ENCODE measurements around the gene PRKG1.
"Not testable (repeated sequence)": the region's sequence is repeated elsewhere in the genome, so short reads cannot be mapped to it uniquely, and the experiment has no call there.

PRKG1 gene

DNA sequence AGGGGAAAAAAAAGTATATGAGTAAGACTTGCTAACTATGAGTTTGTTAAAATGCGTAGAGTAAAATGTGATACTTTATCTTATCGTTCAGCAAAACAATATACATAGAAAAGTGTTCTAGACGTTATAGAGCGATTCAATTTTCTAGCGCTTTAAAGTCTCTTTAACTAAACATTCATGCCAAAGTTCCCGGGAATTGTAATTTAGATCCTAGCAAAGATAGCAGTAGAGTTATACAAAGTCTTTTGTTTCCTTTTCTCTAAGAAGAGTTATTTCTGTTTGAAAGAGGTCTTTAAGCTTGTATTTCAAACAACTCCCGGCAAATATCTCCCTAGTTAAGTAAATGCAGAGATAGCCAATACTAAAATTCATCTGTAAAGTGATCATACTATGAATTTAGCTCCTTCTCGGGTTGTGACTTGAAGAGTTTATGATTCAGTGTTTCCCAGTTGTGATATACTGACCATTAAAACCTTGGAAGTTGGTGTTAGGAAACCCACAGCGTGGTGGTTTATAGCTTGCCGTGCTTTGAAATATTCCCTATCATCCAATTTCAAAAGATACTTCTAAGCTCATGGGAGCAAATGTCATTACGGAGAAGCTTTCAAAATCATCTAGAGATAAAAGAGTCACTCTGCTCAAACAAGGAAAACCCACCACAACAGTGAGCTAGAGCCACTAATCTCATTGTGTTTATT lies 453.4 kb downstream of the PRKG1 start:
- FAIRE-seq (no peak), DNase-seq (ENCODE audit: extremely low spot score, insufficient read length, low read depth) (no peak)

DNA sequence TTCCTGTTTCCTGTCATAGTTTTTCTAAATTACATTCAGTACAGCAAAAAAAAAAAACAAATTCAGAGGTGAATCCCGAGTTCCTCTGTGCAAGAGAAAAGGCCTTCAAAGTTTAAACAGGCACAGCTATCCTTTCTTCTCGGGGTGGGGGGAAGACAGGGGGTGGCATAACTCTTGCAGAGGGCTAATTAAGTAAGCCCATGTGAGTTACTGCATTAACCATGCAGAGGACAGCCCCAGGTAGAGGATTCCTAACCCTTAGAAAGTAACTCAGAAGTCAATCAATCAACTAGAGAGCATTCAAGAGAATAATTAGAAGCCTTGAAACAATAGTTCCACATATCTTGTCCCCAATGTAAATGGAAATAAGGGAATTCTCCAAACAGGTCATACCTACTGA lies 454.2 kb downstream of the PRKG1 start:
- DNase-seq (ENCODE audit: extremely low spot score, insufficient read length, low read depth) (no peak), FAIRE-seq (no peak)

DNA sequence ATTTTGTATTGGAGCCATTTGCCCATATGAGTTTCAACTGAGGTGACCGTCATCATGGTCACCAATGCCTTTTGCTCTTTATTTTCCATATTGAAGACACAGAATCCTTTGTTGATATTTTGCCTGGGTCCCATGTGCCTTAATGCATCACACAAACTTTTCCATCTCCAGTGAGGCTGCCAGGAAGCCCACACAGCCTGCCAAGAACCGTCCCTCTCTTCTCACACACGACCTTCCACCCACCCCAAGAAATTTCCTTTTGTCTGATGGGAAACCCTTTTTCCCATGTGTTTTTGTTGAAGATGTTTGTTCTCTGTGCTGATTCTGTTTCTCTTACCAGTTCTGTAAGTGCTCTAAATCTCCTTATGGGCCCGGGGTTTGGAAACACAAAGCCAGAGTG lies 456.3 kb downstream of the PRKG1 start:
- no peak for FAIRE-seq
- no peak for DNase-seq (ENCODE audit: extremely low spot score, insufficient read length, low read depth)

DNA sequence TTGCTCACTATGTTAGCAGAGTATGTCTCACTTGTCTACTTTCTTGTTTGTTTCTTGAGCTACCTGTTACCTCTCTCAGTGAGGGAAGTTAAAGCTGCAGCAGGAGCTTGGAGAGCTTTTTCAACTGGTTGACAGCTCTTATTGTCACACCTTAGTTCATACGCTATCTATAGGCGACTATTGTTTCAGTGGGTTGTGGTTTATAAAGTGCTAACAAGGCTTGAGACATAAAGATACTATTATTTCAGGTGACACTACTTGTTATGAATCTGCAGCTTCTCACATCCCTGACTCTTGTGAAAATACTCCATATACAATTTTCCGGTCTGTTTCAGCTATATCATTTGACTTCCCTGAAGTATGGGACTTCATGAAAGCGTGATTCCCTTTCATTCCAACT lies 457.8 kb downstream of the PRKG1 start:
- DNase-seq (ENCODE audit: extremely low spot score, insufficient read length, low read depth) (no peak), FAIRE-seq (no peak)

DNA sequence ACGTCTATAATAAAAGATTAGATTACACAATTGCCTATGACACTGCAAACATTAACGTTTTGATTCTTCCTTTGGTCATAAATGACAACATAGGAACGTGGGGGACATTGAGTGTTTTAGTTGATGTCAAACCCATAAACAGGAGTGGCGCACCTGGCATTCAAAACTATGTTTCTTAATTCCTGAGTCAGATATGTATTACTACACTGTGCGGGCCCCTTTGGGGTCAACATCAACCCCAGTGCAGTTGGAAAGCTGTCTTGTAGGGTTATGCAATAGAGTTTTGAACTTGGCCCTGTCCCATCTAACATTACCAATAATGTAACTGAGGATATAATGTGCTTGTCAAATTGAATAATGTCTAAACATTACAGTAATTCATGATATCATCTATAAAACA lies 468.6 kb downstream of the PRKG1 start:
- FAIRE-seq (no peak), DNase-seq (ENCODE audit: extremely low spot score, insufficient read length, low read depth) (no peak)

DNA sequence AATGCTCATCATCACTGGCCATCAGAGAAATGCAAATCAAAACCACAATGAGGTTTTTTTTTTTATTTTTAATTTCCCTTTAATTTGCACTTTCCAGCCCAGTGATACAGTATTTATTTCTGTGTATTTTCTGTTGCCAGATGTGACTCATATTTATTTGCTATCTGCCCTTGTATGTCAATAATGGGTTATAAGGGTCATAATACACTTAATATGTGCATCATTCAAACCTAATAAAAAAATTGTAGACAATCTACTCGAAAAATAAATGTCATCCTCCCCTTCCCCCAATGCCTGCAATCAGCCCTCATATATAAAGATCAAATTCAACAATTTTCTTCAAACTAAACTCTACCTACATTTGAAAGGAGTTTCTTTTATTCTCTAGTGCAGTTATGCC lies 470.6 kb downstream of the PRKG1 start:
- no peak for DNase-seq (ENCODE audit: extremely low spot score, insufficient read length, low read depth)
- FAIRE-seq = no peak

DNA sequence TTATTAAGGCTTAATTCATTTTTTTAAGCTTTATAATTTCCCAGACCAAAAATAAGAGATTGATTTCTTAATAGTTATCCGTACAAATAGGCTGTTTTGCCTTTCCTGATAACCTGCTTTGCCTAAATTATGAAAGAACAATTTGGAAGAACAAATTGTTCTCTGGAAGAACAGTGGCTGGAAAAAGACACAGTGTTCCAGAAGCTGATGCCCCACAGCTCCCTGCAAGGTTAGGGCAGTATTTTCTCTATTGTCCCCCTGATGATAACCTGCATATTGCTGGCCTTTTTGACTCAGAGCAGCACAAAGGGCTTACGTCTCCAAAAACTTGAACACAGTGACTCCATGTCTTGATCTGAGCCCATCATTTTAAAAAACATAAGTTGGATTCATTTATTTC lies 473.7 kb downstream of the PRKG1 start:
- FAIRE-seq (no peak), DNase-seq (ENCODE audit: extremely low spot score, insufficient read length, low read depth) (no peak)

DNA sequence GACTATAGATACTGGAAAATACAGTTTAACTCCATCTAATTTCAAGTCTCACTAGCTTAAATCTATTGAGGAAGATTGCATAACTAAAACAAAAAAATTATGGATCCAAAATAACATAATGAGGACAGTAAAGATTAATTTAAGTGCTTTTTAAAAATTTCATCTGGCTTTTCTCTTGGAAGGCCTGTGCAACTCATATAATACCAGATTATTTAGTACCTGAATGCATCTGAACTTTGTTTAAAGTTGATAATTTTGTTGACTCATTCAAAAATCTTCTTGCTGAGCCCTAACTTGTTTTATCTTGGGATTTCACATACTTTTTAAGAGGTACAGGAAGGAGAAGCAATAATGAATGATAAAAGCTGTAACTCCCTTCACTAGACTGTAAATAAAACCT lies 478.6 kb downstream of the PRKG1 start:
- no peak for FAIRE-seq
- no peak for DNase-seq (ENCODE audit: extremely low spot score, insufficient read length, low read depth)

DNA sequence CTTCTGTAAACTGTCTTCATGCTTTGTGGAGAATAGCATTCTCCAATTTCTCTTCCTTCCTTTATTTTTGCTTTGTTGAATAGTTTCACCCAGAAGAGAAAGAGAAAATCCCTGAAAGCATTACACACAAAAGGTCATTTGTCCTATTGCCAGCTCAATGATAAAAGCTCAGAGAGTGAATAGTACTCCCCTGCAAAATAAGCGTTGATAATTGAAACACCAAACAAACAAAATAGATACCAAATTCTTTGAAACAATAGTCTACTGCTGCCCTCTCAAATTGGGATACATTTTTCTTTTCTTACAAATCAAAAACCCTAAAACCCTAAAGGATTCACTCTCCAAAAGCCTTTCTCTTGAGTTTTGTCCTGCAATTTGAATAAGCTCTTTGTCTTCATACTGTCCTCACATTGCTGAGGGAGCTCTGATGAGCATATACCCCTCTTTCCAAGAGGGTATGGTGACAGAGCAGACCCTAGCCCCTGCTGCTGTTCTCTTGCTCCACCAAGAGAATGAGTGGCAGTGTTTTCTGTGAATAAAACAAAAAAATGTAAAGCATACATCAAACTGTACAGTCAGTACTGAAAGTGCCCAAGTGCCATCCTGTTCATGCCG lies 490.7 kb downstream of the PRKG1 start:
- FAIRE-seq = no peak
- no peak for DNase-seq (ENCODE audit: extremely low spot score, insufficient read length, low read depth)

DNA sequence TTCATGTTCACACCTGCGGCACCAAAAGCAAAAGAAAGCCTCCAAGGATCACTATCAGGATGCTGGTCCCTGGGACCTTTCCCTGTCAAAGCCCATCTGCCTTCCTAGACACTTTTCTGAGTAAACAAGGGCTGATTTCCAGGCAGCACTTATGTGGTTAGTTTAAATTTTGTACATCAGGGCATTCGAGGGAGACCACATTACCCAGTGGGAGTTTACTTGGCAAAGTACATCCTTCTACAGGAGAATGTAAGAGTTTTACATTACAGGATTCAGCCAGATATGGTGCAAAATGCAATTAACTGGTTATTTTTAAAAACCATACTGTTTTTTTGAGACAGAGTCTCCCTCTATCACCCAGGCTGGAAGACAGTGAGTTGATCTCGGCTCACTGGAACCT lies 493.0 kb downstream of the PRKG1 start:
- DNase-seq (ENCODE audit: extremely low spot score, insufficient read length, low read depth) = no peak
- FAIRE-seq = no peak

DNA sequence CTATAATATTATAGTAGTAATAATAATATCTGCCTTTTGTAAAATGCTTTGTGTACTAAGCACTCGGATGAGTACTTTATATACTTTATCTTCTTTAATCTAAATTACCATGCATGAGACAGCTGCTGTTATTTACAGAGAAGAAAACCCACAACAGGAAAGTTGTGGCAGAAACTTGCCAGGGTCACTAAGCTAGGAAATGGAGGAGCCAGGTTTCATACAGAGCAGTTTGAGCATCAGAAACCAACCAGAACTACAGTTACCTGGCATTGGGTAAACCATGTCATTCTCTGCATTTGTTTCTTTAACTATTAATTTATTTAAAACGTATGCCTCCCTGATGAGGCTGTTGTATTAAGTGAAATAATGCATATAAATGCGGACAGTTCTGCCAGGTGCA lies 495.2 kb downstream of the PRKG1 start:
- FAIRE-seq = no peak
- no peak for DNase-seq (ENCODE audit: extremely low spot score, insufficient read length, low read depth)

DNA sequence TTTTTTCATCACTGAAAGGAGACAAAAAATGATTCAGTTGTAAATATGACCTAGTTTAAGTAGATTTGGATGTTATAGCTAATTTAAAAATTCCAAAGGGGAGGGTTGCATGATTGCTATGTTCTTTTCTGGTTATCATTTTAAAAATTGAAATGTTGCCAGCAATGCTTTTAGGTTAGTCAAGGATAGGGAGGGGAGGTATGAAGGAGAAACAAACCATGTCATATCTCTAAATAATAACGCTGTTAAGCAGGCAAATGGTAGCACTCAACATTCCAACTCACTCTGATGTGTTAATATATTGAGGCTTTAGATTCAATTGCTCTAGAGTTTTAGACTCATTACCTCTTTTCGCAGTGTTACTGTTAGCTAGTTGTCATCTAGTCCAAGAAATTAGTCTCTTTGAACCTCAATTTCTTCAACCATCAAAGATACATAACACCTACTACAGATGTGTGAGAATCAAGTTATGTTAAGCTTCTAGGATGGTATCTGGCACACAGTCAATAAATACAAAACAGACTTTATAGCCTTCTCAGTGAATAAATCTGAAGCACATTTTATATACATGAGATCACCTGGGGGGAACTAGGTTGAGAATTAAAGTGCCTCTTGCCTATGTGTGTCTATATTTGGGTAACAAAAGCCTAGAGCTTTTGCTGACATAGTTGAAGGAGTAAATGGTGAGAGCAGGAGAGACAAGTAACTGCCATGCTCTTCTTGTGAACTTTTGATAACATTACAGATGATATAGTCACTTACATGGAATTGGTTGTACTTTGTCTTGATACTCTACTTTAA lies 500.2 kb downstream of the PRKG1 start:
- FAIRE-seq (no peak), DNase-seq (ENCODE audit: extremely low spot score, insufficient read length, low read depth) (no peak)

DNA sequence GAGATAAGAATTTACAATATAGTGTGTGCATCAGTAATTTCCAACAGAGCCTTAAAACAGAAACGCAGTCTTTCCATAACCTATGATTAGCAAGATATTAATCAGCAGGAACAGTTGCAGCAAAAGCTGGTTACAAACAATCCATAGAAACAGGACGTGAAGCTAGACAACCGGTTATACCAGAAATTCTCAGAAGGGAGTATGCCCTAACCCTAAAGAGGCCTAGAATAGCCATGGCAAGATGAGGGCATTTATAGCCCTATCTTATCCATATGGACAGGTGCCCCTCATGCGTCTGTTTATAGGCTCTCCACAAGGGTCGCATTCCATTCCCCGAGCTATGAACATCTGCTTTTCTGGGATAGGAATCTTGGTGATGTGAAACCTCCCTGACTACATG lies 506.9 kb downstream of the PRKG1 start:
- not testable (repeated sequence) for FAIRE-seq; DNase-seq (ENCODE audit: extremely low spot score, insufficient read length, low read depth)

DNA sequence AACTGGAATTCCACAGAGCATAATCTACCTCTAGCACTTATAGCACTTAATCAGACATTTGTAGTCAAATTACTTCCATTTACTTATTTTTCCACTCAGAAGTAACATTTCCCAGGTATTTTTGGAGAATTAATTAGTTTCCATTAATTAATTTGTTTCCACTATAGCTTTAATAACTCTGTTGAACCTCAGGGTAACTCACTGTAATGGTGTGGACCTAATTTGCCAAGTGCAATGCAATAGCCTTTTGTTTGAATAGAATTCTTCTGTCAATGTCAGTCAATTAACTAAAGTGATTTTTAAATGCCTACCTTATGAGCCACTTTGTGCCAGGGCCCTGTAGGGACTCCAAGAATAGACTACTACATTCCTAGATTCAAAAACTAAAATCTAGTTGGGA lies 509.7 kb downstream of the PRKG1 start:
- no peak for DNase-seq (ENCODE audit: extremely low spot score, insufficient read length, low read depth)
- FAIRE-seq = no peak

DNA sequence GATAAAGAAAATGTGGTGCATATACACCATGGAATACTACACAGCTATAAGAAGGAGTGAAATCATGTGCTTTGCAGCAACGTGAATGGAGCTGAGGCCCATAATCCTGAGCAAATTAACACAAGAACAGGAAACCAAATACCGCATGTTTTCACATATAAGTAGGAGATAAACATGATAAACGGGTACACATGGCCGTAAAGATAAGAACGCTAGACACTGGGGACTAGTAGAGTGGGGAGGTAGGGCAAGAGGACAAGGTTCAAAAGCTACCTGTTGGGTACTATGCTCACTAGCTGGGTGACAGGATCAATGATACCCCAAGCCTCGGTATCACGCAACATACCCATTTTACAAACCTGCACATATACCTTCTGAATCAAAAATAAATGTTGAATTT lies 511.5 kb downstream of the PRKG1 start:
- no peak for FAIRE-seq
- no peak for DNase-seq (ENCODE audit: extremely low spot score, insufficient read length, low read depth)

DNA sequence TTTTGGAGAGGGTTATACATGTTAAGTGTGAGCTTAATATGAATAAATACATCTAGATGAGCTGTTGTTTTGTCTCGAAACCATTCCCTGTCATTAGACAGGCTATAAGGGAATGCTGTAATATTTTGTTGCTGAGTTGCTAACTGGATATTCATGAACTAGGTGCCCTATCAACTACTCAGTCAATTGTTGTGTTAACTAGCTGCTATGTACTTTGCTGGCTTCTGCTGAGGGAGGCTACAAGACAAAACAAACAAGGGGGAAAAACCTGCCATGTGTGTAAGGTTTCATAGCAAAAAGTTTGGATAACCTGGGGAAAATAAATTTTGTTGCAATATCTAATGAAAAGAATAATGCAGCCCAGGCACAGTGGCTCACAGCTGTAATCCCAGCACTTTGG lies 514.7 kb downstream of the PRKG1 start:
- no peak for DNase-seq (ENCODE audit: extremely low spot score, insufficient read length, low read depth)
- FAIRE-seq = no peak

DNA sequence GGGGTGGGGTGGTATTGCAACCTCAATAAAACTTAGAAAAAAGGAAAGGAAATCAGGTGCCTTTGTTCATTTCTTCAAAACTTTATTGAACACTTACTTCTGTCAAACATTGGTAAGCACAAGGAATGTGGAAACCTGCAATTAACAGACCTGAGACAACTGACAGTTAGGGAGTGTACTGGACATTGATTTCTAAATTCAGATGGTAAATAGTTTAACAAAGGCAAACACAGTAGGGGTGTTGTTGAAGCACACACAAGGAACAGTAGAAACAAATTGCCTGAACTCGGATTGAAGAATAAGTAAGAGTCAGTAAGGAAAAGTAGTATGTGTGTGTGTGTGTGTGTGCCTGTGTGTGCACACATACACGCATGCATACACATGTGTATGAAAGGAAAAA lies 516.5 kb downstream of the PRKG1 start:
- DNase-seq (ENCODE audit: extremely low spot score, insufficient read length, low read depth) = no peak
- FAIRE-seq = no peak

DNA sequence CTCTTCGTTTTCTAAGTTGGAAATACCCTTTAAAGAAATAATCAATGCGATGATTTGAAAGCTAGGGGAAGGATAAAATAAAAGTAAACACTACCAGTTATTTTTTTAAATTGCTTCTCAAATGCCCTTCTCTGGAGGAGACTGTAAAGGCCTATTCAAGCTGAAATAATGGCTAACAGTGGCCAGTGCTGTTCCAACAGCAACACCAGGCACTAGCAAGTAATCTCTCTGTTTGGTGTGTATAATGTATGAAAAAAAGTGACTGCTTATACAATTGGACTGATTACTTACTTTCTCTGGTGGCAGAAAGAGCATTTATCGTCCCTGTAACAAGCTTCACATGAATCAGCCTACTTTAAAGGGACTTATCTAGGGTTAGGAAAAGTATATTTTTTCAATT lies 522.4 kb downstream of the PRKG1 start:
- no peak for DNase-seq (ENCODE audit: extremely low spot score, insufficient read length, low read depth)
- FAIRE-seq = no peak

DNA sequence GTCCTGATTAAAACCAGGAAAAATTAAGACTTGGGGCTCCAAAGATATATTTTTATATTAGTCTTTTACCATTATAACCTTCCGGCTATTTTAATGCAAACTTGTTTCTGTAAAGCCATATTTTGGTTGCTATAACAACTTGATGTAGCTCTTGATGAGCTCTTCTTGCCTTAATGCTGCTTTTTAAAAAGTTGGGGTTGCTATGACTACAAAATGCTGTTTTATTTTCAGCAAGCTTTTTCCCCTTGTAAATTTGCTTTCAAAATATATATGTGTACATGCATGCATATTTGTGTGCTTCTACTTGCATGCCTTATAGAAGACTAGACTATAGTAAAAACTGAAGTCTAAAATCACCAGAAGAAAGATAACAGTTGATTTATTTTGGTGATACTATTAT lies 525.4 kb downstream of the PRKG1 start:
- no peak for DNase-seq (ENCODE audit: extremely low spot score, insufficient read length, low read depth)
- no peak for FAIRE-seq

DNA sequence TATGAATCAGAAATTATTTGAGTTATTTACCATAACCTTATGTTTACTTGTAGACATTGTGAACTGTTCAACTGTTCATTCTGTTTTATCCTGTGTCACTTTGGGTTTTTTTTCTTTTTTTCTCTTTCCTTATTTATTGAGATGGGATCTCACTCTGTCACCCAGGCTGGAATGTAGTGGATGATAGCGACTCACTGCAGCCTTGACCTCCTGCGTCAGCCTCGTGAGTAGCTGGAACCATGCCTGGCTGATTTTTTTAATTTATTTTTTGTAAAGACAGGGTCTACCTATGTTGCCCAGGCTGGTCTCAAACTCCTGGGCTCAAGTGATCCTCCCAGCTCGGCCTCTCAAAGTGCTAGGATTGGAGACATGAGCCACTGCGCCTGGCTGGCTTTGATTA lies 528.0 kb downstream of the PRKG1 start:
- FAIRE-seq = no peak
- no peak for DNase-seq (ENCODE audit: extremely low spot score, insufficient read length, low read depth)

DNA sequence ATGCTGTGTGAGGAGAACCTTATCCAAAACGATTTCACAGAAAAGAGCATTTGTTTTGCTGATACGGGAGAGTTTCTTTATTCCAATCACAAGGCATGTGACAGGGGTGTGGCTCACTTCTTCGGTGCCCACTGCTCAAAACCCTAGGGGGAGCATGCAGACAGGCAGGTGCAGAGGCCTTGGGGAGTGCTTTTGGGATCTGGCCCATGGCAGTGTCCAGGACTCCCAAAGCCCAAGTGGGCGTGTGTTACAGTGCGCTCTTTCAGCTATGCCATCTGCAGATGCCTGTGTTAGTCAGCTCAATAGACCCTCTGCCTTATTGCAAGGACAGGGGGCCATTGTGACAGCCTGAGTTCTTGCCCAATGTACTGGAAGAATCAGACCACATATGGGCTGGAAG lies 530.3 kb downstream of the PRKG1 start:
- no peak for DNase-seq (ENCODE audit: extremely low spot score, insufficient read length, low read depth)
- FAIRE-seq = no peak

Measured in GM18507 (cell line).